Endothelial cell of umbilical vein (primary cell): ENCODE measurements around the gene TMEM267. TPM values are rescaled to one million over a fixed set of nuclear protein-coding genes. Genes with fewer than 3 reads are reported as not detected.
"Not testable (repeated sequence)": the region's sequence is repeated elsewhere in the genome, so short reads cannot be mapped to it uniquely, and the experiment has no call there.

Experiments used
- BruUV-seq: library from RNA; stranded (reverse); fragments of 400-500 nt; replicated peaks from 2 replicates; lab custom pipeline; 2021; lab: Mats Ljungman, UMichigan
- CTCF ChIA-PET: fragments of 300-600, 350-600 bp; sonication (Branson Sonifier 250); formaldehyde crosslinking; loops from one replicate; lab custom pipeline; 2021; ENCODE audit warnings: antibody characterized with exemption, inconsistent platforms; lab: Charles Lee
- POLR2A ChIA-PET: fragments of 300-600, 350-600 bp; sonication (Branson Sonifier 250); formaldehyde crosslinking; loops from one replicate; lab custom pipeline; 2021; ENCODE audit warnings: antibody characterized with exemption, inconsistent platforms; lab: Charles Lee
- DNase-seq: peaks from one replicate; pipeline ENCODE4 v3.0.0-alpha.2; 2011; ENCODE audit warnings: low read depth, low spot score
- FAIRE-seq: peaks from 2 replicates; lab custom pipeline; 2011; peaks lifted over from hg19 to GRCh38; lab: Jason Lieb, UNC
- H2AFZ ChIP-seq: 2 replicates; pipeline ENCODE4 v1.6.0; 2012; ENCODE audit warnings: low read depth, low read length, control low read depth, inconsistent platforms
- H3K27ac ChIP-seq: 2 replicates; pipeline ENCODE4 v1.5.1; 2011; ENCODE audit warnings: low read depth, mild to moderate bottlenecking, control low read depth, low read length, moderate library complexity; ENCODE audit not compliant: insufficient read depth
- H3K27me3 ChIP-seq, 2 experiments: 2 replicates each; pipeline versions ENCODE4 v1.6.0 to v1.6.1; 2011; ENCODE audit warnings: low read length in 2 of 2, mixed read lengths in 1 of 2; ENCODE audit not compliant: control insufficient read depth in 2 of 2, insufficient read depth in 2 of 2
- H3K36me3 ChIP-seq, 2 experiments: 2 replicates in 1 of 2; 3 replicates in 1 of 2; pipeline ENCODE4 v1.5.1; 2011; ENCODE audit warnings: low read length in 2 of 2, mild to moderate bottlenecking in 1 of 2, moderate library complexity in 1 of 2; ENCODE audit not compliant: control insufficient read depth in 2 of 2, insufficient read depth in 2 of 2; ENCODE audit errors: extremely low read depth in 1 of 2
- H3K4me1 ChIP-seq: 3 replicates; pipeline ENCODE4 v1.5.1; 2011; ENCODE audit warnings: mild to moderate bottlenecking, low read length; ENCODE audit not compliant: control insufficient read depth, insufficient read depth; ENCODE audit errors: extremely low read depth
- H3K4me2 ChIP-seq: 2 replicates; pipeline ENCODE4 v1.6.1; 2011; ENCODE audit warnings: low read length, control low read depth, mixed read lengths; ENCODE audit not compliant: insufficient read depth
- H3K4me3 ChIP-seq, 3 experiments: fragments of 200-600 bp in 1 of 3; sonication (generic), shearing (Covaris generic) in 1 of 3; replicated peaks in 1 of 3; 2 replicates each; pipeline ENCODE4 v1.5.1; 2011 to 2016; ENCODE audit warnings: control low read depth in 3 of 3, low read length in 3 of 3, mild to moderate bottlenecking in 2 of 3, inconsistent platforms in 1 of 3, low read depth in 1 of 3, moderate library complexity in 1 of 3; ENCODE audit not compliant: insufficient read depth in 1 of 3
- H3K79me2 ChIP-seq: 2 replicates; pipeline ENCODE4 v1.6.0; 2012; ENCODE audit warnings: low read length, inconsistent platforms; ENCODE audit not compliant: control insufficient read depth, insufficient read depth
- H3K9ac ChIP-seq: replicated peaks from 2 replicates; pipeline ENCODE3; 2011; ENCODE audit warnings: low read length, control low read depth; ENCODE audit not compliant: insufficient read depth; ENCODE audit errors: extremely low read depth
- H3K9me1 ChIP-seq: replicated peaks from 3 replicates; pipeline ENCODE4 v1.6.0; 2011; ENCODE audit warnings: mild to moderate bottlenecking, low read length; ENCODE audit not compliant: control insufficient read depth, insufficient read depth; ENCODE audit errors: extremely low read depth
- H3K9me3 ChIP-seq: replicated peaks from 2 replicates; pipeline ENCODE4 v1.5.1; 2012; ENCODE audit warnings: low read length, inconsistent platforms; ENCODE audit not compliant: control insufficient read depth, insufficient read depth
- H4K20me1 ChIP-seq: replicated peaks from 2 replicates; pipeline ENCODE3; 2011; ENCODE audit warnings: mild to moderate bottlenecking, low read length; ENCODE audit not compliant: control insufficient read depth, insufficient read depth; ENCODE audit errors: extremely low read depth
- CTCF ChIP-seq, 2 donors: IDR thresholded peaks; 1 replicate in 1 of 2; 2 replicates in 1 of 2; pipeline ENCODE4 v1.5.1; 2011; ENCODE audit warnings: low read length in 2 of 2, mild to moderate bottlenecking in 2 of 2, moderate library complexity in 2 of 2, control low read depth in 1 of 2, inconsistent platforms in 1 of 2, low read depth in 1 of 2; ENCODE audit not compliant: insufficient read depth in 1 of 2; ENCODE audit errors: extremely low read depth in 1 of 2
- EZH2 ChIP-seq: IDR thresholded peaks from 2 replicates; pipeline ENCODE4 v1.6.1; 2012; ENCODE audit warnings: borderline replicate concordance, low read depth, mild to moderate bottlenecking, moderate library complexity, low read length, inconsistent platforms; ENCODE audit not compliant: severe bottlenecking
- FOS ChIP-seq: IDR thresholded peaks from 2 replicates; pipeline ENCODE4 v1.6.1; 2011; ENCODE audit warnings: mild to moderate bottlenecking, low read length, moderate library complexity, borderline replicate concordance; ENCODE audit not compliant: insufficient read depth
- GATA2 ChIP-seq: IDR thresholded peaks from 2 replicates; pipeline ENCODE4 v1.7.0; 2011; ENCODE audit warnings: low read depth, mild to moderate bottlenecking, moderate library complexity, mixed read lengths, low read length; ENCODE audit not compliant: insufficient read length, insufficient read depth
- JUN ChIP-seq: IDR thresholded peaks from 2 replicates; pipeline ENCODE4 v1.6.1; 2011; ENCODE audit warnings: borderline replicate concordance, low read depth; ENCODE audit not compliant: insufficient read length, insufficient read depth
- MAX ChIP-seq: IDR thresholded peaks from 2 replicates; pipeline ENCODE4 v1.6.1; 2011; ENCODE audit not compliant: insufficient read depth, insufficient read length
- MYC ChIP-seq: IDR thresholded peaks from one replicate; pipeline ENCODE4 v1.6.1; 2011; ENCODE audit warnings: mild to moderate bottlenecking, low read depth, low read length
- POLR2A ChIP-seq: IDR thresholded peaks from 2 replicates; pipeline ENCODE4 v1.6.1; 2012; ENCODE audit warnings: low read depth, mild to moderate bottlenecking, control low read depth, low read length
- POLR2AphosphoS5 ChIP-seq: IDR thresholded peaks from 2 replicates; pipeline ENCODE4 v1.6.1; 2012; ENCODE audit warnings: low read depth, mild to moderate bottlenecking, control low read depth, low read length, moderate library complexity; ENCODE audit not compliant: insufficient read depth
- dilution Hi-C: fragments of 300-500 bp; cut with MboI; formaldehyde crosslinking; loops from one replicate; pipeline ENCODE4 v1.15.0; 2019; ENCODE audit warnings: low sequenced_read_pairs; ENCODE audit not compliant: extremely low pct_ligation_motif_present
- intact Hi-C: fragments of 100-400 bp; cut with micrococcal nuclease; formaldehyde crosslinking; loops from one replicate; pipeline ENCODE4 v1.10.0; 2022
- polyA plus RNA-seq, 4 experiments: library from polyadenylated mRNA; depleted of rRNA in 3 of 4; stranded (reverse) in 3 of 4; unstranded in 1 of 4; fragments of >200 nt; gene quantifications; 2 replicates each; pipeline versions ENCODE4 v1.2.1 to v1.2.3, GENCODE V29; 2011 to 2012; ENCODE audit warnings: missing spikeins in 1 of 4
- total RNA-seq: library from RNA; stranded (reverse); gene quantifications from 2 replicates; pipeline ENCODE4 v1.2.3, GENCODE V29; 2021

Gene TMEM267
- total and polyA plus RNA-seq, 2 donors (not counting 3 experiments of a cell fraction or from before 2014, with no cell fraction given), result 5.4 to 8.6 TPM

- Histone ChIP-seq H3K9me1 (no peaks in the 10 kb centered on the region), H3K4me3 (no peak overlapping the region), H3K27ac (no peak overlapping the region), H3K4me1 (no peaks in the 10 kb centered on the region), H3K79me2 (no peaks in the 10 kb centered on the region), H3K9me3 (peaks cover 2% of the 10 kb centered on the region), H4K20me1 (no peaks in the 10 kb centered on the region), H3K36me3 (no peaks in the 10 kb centered on the region), H3K4me2 (no peak overlapping the region), H3K9ac (no peak overlapping the region), H2AFZ (no peak overlapping the region), H3K27me3 (no peaks in the 10 kb centered on the region)
- ChIA-PET POLR2A (no interaction called here), CTCF (interaction anchor here (1.3 kb wide), 1 partner anchor 17 kb away, joined by 4 read pairs; no protein-coding TSS in a partner anchor)
- TF ChIP-seq CTCF (IDR thresholded peaks at IDR 0.05; ENCODE audit: extremely low read depth in 1 of 2, insufficient read depth in 1 of 2, low read depth in 1 of 2, low read length in 2 of 2) (no peak), FOS (no peak), MYC (no peak), JUN (no peak), MAX (no peak), GATA2 (no peak), POLR2A (no peak), POLR2AphosphoS5 (no peak), EZH2 (no peak)
- FAIRE-seq (no peak), DNase-seq (no peak)
- dilution Hi-C loops (no loop called here), intact Hi-C loops (no loop called here)
- no TSS peak for BruUV-seq
Observed at GRCh38 chr5:43467100-43467499, 16.6 kb downstream of the TMEM267 start.

GRCh38 chr5:43465455-43465854 lies 18.2 kb downstream of the TMEM267 start:
- CTCF ChIA-PET, result interaction anchor here (0.6 to 1.3 kb wide), 2 partner anchors 11 to 19 kb away, joined by 3 to 4 read pairs; no protein-coding TSS in a partner anchor
- H3K4me3 ChIP-seq, H3K4me1 ChIP-seq, H3K27ac ChIP-seq, H3K27me3 ChIP-seq, DNase-seq, H3K9me3 ChIP-seq, H3K9ac ChIP-seq, BruUV-seq, dilution Hi-C loops, H3K4me2 ChIP-seq, H3K79me2 ChIP-seq, POLR2A ChIA-PET, H3K9me1 ChIP-seq, intact Hi-C loops, H3K36me3 ChIP-seq, FAIRE-seq, H4K20me1 ChIP-seq, H2AFZ ChIP-seq: not testable (repeated sequence)
